Pancreas (tissue), 10 donors: ENCODE data around the gene POMGNT1. TPM values are rescaled to one million over a fixed set of nuclear protein-coding genes. Genes with fewer than 3 reads are reported as not detected.
A peak's percentile ranks its signal among the peaks of the same experiment; 100 is the strongest.

Experiments
- ATAC-seq, 4 donors: fragments of 200-7000 bp; cut with Tn5 transposase; one replicate each; pipeline versions ENCODE4 v1.8.0 to v1.9.1; 2020; ENCODE audit warnings: mild to moderate bottlenecking in 4 of 4, moderate library complexity in 4 of 4
- DNase-seq, 6 donors: peaks; one replicate each; pipeline ENCODE4 v3.0.0-alpha.2; 2020
- FAIRE-seq: peaks from 2 replicates; lab custom pipeline; 2012; peaks lifted over from hg19 to GRCh38; lab: Jason Lieb, UNC
- H3K27ac ChIP-seq, 4 donors: fragments of 200-600 bp; sonication (generic); 1 replicate in 3 of 4; 2 replicates in 1 of 4; pipeline versions ENCODE4 v1.5.0 to v1.8.0; 2020
- H3K27me3 ChIP-seq, 4 donors: fragments of 200-600 bp; one replicate each; pipeline ENCODE4 v1.8.0; 2021
- H3K36me3 ChIP-seq, 3 donors: fragments of 200-600 bp; sonication (generic) in 1 of 3; one replicate each; pipeline versions ENCODE4 v1.5.0 to v1.8.0; 2020 to 2021
- H3K4me1 ChIP-seq, 3 donors: fragments of 200-600 bp; one replicate each; pipeline ENCODE4 v1.8.0; 2021
- H3K4me3 ChIP-seq, 4 donors: fragments of 200-600 bp; sonication (generic) in 2 of 4; one replicate each; pipeline versions ENCODE4 v1.5.0 to v1.8.0; 2020 to 2021
- H3K9me3 ChIP-seq, 4 donors: fragments of 200-600 bp; one replicate each; pipeline ENCODE4 v1.8.0; 2021
- WGBS, 2 donors: extraction: QIAGEN DNeasy Blood & Tissue Kit; methylation state at CpG; one replicate each; pipeline ENCODE4 v1.1.7; 2013; 5-methylcytosine and 5-hydroxymethylcytosine counted together
- intact Hi-C, 3 donors: fragments of 100-400 bp; cut with DNase I; formaldehyde crosslinking; loops; one replicate each; pipeline versions ENCODE4 v1.11.1 to v1.14.2; 2022
- polyA plus RNA-seq, 2 donors: library from polyadenylated mRNA; stranded (reverse); fragments of 200-250 nt; gene quantifications; one replicate each; pipeline ENCODE4 v1.2.3, GENCODE V29; 2013
- total RNA-seq, 6 donors: library from RNA; stranded (reverse); fragmentation: NEBNext Ultra II Directional in 4 of 6; extraction: Animal tissue kit (Norgen Biotek cat#: 25700) in 4 of 6; gene quantifications; one replicate each; pipeline versions ENCODE4 v1.2.1 to v1.2.4, GENCODE V29; 2021 to 2023
- TF ChIP-seq, protein P1 (sequence below), 4 donors: fragments of 200-600 bp; sonication (generic) in 3 of 4; IDR thresholded peaks; one replicate each; pipeline versions ENCODE4 v1.5.0 to v1.8.0; 2021; ENCODE audit warnings: antibody characterized with exemption in 4 of 4
- donor health status: healthy with polysubstance abuse.
- donor health status: DM: no; HTN: no; CAD: no; lungs with moderate emphysema.
- donor health status: DM: no; HTN: no; CAD: no.
- donor health status: control.
- donor health status: control.
- donor health status: Bipolar disorder and iron deficiency.
- donor health status: DM: yes; HTN: yes; CAD: no.
- donor health status: DM: no; HTN: no; CAD: no.
- donor health status: DM: no; HTN: no; CAD: no.
- donor health status: DM: yes; HTN: yes; CAD: no.

The POMGNT1 gene
- total and polyA plus RNA-seq, 8 donors, result 23.5 to 59.2 (median 36.1) TPM

- Histone ChIP-seq H3K36me3 (no peaks in the 10 kb centered on the region), H3K27ac (no peak overlapping the region), H3K27me3 (no peaks in the 10 kb centered on the region), H3K4me1 (peaks cover 0 to 7% (median 4%) of the 10 kb centered on the region in 3 donors), H3K4me3 (no peak overlapping the region), H3K9me3 (no peaks in the 10 kb centered on the region)
- 39 to 51% methylated on average over 4 of the region's 4 CpGs for WGBS, 2 donors
- intact Hi-C loops, result no loop called here
- no peak for ATAC-seq
- FAIRE-seq, result no peak
- TF ChIP-seq, protein P1, sequence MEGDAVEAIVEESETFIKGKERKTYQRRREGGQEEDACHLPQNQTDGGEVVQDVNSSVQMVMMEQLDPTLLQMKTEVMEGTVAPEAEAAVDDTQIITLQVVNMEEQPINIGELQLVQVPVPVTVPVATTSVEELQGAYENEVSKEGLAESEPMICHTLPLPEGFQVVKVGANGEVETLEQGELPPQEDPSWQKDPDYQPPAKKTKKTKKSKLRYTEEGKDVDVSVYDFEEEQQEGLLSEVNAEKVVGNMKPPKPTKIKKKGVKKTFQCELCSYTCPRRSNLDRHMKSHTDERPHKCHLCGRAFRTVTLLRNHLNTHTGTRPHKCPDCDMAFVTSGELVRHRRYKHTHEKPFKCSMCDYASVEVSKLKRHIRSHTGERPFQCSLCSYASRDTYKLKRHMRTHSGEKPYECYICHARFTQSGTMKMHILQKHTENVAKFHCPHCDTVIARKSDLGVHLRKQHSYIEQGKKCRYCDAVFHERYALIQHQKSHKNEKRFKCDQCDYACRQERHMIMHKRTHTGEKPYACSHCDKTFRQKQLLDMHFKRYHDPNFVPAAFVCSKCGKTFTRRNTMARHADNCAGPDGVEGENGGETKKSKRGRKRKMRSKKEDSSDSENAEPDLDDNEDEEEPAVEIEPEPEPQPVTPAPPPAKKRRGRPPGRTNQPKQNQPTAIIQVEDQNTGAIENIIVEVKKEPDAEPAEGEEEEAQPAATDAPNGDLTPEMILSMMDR (IDR thresholded peaks at IDR 0.05), result no peak
- DNase-seq, result peak in 1 of 6 donors; percentile 15
Measured at GRCh38 chr1:46173361-46173856, 24.8 kb downstream of the POMGNT1 start.

- 58 to 68% methylated on average over 4 of the region's 4 CpGs for WGBS, 2 donors
- no peak overlapping the region for H3K27ac ChIP-seq
- DNase-seq (no peak), ATAC-seq (no peak), FAIRE-seq (no peak)
- no peaks in the 10 kb centered on the region for H3K27me3 ChIP-seq
- TF ChIP-seq, protein P1 (IDR thresholded peaks at IDR 0.05), result no peak
- H3K9me3 ChIP-seq, result no peaks in the 10 kb centered on the region
- H3K36me3 ChIP-seq, result no peaks in the 10 kb centered on the region
- no peak overlapping the region for H3K4me3 ChIP-seq
- H3K4me1 ChIP-seq, result peaks cover 0 to 7% (median 4%) of the 10 kb centered on the region in 3 donors
- intact Hi-C loops, result no loop called here
Measured at GRCh38 chr1:46172321-46172720, 25.9 kb downstream of the POMGNT1 start.

- H3K4me1 ChIP-seq, result peaks cover 0 to 7% (median 4%) of the 10 kb centered on the region in 3 donors
- no peaks in the 10 kb centered on the region for H3K27me3 ChIP-seq
- WGBS, 2 donors, result 15 to 23% methylated on average over 6 of the region's 6 CpGs
- FAIRE-seq, result no peak
- DNase-seq, result peak; percentile 50 to 78 (median 70)
- H3K27ac ChIP-seq, result peak overlapping the region; percentile 17 to 52 (median 30)
- H3K9me3 ChIP-seq, result no peaks in the 10 kb centered on the region
- no peaks in the 10 kb centered on the region for H3K36me3 ChIP-seq
- H3K4me3 ChIP-seq, result no peak overlapping the region
- peak; percentile 65 to 87 (median 77) for ATAC-seq
- intact Hi-C loops, result no loop called here
- TF ChIP-seq, protein P1 (IDR thresholded peaks at IDR 0.05), result no peak
Measured at GRCh38 chr1:46171871-46172270, 26.4 kb downstream of the POMGNT1 start.

GRCh38 chr1:46171351-46171750 lies 26.9 kb downstream of the POMGNT1 start:
- H3K27ac ChIP-seq, result peak overlapping the region; percentile 17 to 52 (median 30)
- intact Hi-C loops, result no loop called here
- no peak for DNase-seq
- H3K9me3 ChIP-seq, result no peaks in the 10 kb centered on the region
- TF ChIP-seq, protein P1 (IDR thresholded peaks at IDR 0.05), result no peak
- no peak overlapping the region for H3K4me3 ChIP-seq
- FAIRE-seq, result no peak
- peak in 2 of 4 donors; percentile 23 to 25 for ATAC-seq
- no peaks in the 10 kb centered on the region for H3K27me3 ChIP-seq
- 75 to 84% methylated on average over 8 of the region's 8 CpGs for WGBS, 2 donors
- H3K4me1 ChIP-seq, result peaks cover 0 to 7% (median 4%) of the 10 kb centered on the region in 3 donors
- H3K36me3 ChIP-seq, result no peaks in the 10 kb centered on the region

DNA sequence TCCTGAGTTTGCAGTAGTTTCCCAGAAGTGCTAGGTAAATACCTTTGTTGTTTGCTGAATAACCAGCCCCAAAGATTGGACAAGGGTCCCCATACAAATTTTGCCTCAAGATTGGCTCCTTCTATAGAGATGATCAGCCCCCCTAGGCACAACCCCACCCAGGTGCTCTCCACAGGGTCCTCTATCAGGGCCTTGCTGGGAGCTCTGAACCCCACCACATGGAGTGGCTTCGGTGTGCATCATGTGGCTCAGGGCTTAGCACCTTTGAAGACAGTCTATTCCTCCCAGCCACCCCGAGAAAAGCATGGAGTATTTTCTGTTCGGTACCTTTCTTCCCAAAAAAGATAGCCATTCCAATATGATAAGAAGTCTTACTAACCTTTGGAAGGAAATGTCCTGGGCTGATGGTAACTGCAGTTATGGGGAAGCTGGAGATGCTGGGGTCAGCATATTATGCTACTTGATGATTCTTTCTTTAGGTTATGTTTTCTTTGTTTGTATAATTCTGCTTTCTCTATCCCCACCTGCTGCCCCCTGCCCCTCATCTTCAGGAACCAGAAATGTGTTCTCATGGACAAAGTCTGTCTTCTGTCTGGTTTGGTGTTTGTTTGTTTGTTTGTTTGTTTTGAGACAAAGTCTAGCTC lies 28.3 kb downstream of the POMGNT1 start:
- 83 to 86% methylated on average over 3 of the region's 3 CpGs for WGBS, 2 donors
- Histone ChIP-seq H3K27me3 (no peaks in the 10 kb centered on the region), H3K27ac (no peak overlapping the region), H3K9me3 (no peaks in the 10 kb centered on the region), H3K36me3 (no peaks in the 10 kb centered on the region), H3K4me3 (no peak overlapping the region), H3K4me1 (peaks cover 0 to 7% (median 4%) of the 10 kb centered on the region in 3 donors)
- no peak for FAIRE-seq
- intact Hi-C loops, result no loop called here
- TF ChIP-seq, protein P1 (IDR thresholded peaks at IDR 0.05), result no peak
- ATAC-seq, result no peak
- no peak for DNase-seq
